HepG2 (cell line): Measurements from ENCODE around the gene ZBTB25. TPM values are rescaled to one million over a fixed set of nuclear protein-coding genes. Genes with fewer than 3 reads are reported as not detected.

Experiments
- ATAC-seq: fragments of 200-7000 bp; cut with Tn5 transposase; 3 replicates; pipeline ENCODE4 v1.9.1; 2020; ENCODE audit warnings: mild to moderate bottlenecking, moderate library complexity
- BruUV-seq: library from RNA; stranded (reverse); fragments of 400-500 nt; replicated peaks from 2 replicates; lab custom pipeline; 2021; lab: Mats Ljungman, UMichigan
- CTCF ChIA-PET: fragments of 300-600 bp; formaldehyde crosslinking; extraction: SDS; loops from one replicate; lab custom pipeline; 2021; ENCODE audit warnings: low total read pairs, inconsistent platforms, low intra/inter-chr PET ratio; lab: Yijun Ruan, JAX
- POLR2A ChIA-PET: fragments of 350-600 bp; sonication (Branson Sonifier 250); formaldehyde crosslinking; loops from one replicate; lab custom pipeline; 2020; ENCODE audit warnings: antibody characterized with exemption, inconsistent platforms; lab: Yijun Ruan, JAX
- DNase-seq: peaks from one replicate; pipeline ENCODE4 v3.0.0-alpha.2; 2015; ENCODE audit warnings: low spot score
- FAIRE-seq: peaks from 3 replicates; lab custom pipeline; 2011; peaks lifted over from hg19 to GRCh38; lab: Jason Lieb, UNC
- H2AFZ ChIP-seq: one replicate; pipeline ENCODE4 v1.6.1; 2011; ENCODE audit warnings: low read length, inconsistent platforms
- H3K27ac ChIP-seq: fragments of 300-600 bp; 3 replicates; pipeline ENCODE4 v1.8.0; 2011; ENCODE audit warnings: mixed run types, mild to moderate bottlenecking, mixed read lengths, low read length, inconsistent platforms; ENCODE audit not compliant: insufficient read depth; ENCODE audit errors: extremely low read length
- H3K27me3 ChIP-seq, 2 experiments: fragments of 200-600 bp in 1 of 2; 2 replicates in 1 of 2; 3 replicates in 1 of 2; pipeline versions ENCODE4 v1.6.0 to v1.8.0; 2011; ENCODE audit warnings: low read length in 2 of 2, mild to moderate bottlenecking in 2 of 2, moderate library complexity in 2 of 2, inconsistent platforms in 1 of 2; ENCODE audit not compliant: insufficient read depth in 2 of 2, control insufficient read depth in 1 of 2
- H3K36me3 ChIP-seq, 2 experiments: fragments of 200-600 bp in 1 of 2; replicated peaks in 1 of 2; 2 replicates in 1 of 2; 3 replicates in 1 of 2; pipeline versions ENCODE4 v1.5.1 to v1.8.0; 2011; ENCODE audit warnings: low read length in 2 of 2, inconsistent platforms in 1 of 2; ENCODE audit not compliant: insufficient read depth in 2 of 2, control insufficient read depth in 1 of 2
- H3K4me1 ChIP-seq: 2 replicates; pipeline ENCODE4 v1.5.1; 2012; ENCODE audit warnings: low read length, inconsistent platforms; ENCODE audit not compliant: insufficient read depth
- H3K4me2 ChIP-seq: 2 replicates; pipeline ENCODE4 v1.6.0; 2011; ENCODE audit warnings: low read depth, low read length, inconsistent platforms
- H3K4me3 ChIP-seq, 3 experiments: fragments of 200-600 bp in 1 of 3; sonication (generic), shearing (Covaris generic) in 1 of 3; replicated peaks in 1 of 3; 2 replicates each; pipeline ENCODE4 v1.5.1; 2011 to 2016; ENCODE audit warnings: low read length in 3 of 3, inconsistent platforms in 2 of 3, low read depth in 2 of 3, mild to moderate bottlenecking in 2 of 3, control low read depth in 1 of 3, mixed read lengths in 1 of 3; ENCODE audit not compliant: insufficient read depth in 1 of 3
- H3K79me2 ChIP-seq: one replicate; pipeline ENCODE4 v1.6.1; 2011; ENCODE audit warnings: low read length, inconsistent platforms; ENCODE audit not compliant: insufficient read depth
- H3K9ac ChIP-seq: 2 replicates; pipeline ENCODE4 v1.6.0; 2011; ENCODE audit warnings: mild to moderate bottlenecking, low read depth, low read length, inconsistent platforms; ENCODE audit not compliant: insufficient read depth
- H3K9me3 ChIP-seq: 2 replicates; pipeline ENCODE4 v1.5.1; 2012; ENCODE audit warnings: mild to moderate bottlenecking, low read length
- H4K20me1 ChIP-seq: 2 replicates; pipeline ENCODE4 v1.6.0; 2011; ENCODE audit warnings: inconsistent platforms, mild to moderate bottlenecking, low read length, moderate library complexity; ENCODE audit not compliant: insufficient read depth
- ETV5 ChIP-seq: IDR thresholded peaks from 2 replicates; pipeline ENCODE4 v1.6.1; 2018; ENCODE audit warnings: missing biosample characterization, missing genetic modification reagents, inconsistent platforms, borderline replicate concordance
- HMG20A ChIP-seq: IDR thresholded peaks from 2 replicates; pipeline ENCODE4 v1.6.1; 2016; ENCODE audit warnings: borderline replicate concordance
- HNRNPH1 ChIP-seq: fragments of 200-400 bp; formaldehyde crosslinking; optimal IDR thresholded peaks from 2 replicates; pipeline ENCODE3; 2017; ENCODE audit warnings: mild to moderate bottlenecking, low read depth, low read length
- IKZF1 ChIP-seq: fragments of 450-650 bp; IDR thresholded peaks from 2 replicates; pipeline ENCODE4 v1.7.1; 2016
- KDM4B ChIP-seq: sonication (generic); formaldehyde crosslinking; IDR thresholded peaks from 2 replicates; pipeline ENCODE4 v1.4.0; 2020; ENCODE audit warnings: missing genetic modification reagents
- KMT2A ChIP-seq: sonication (generic); formaldehyde crosslinking; IDR thresholded peaks from 2 replicates; pipeline ENCODE4 v1.4.0; 2020; ENCODE audit warnings: missing genetic modification reagents
- MAFK ChIP-seq, 2 experiments: IDR thresholded peaks in 1 of 2; conservative IDR thresholded peaks in 1 of 2; 2 replicates each; pipeline ENCODE4 v1.6.1; 2011; ENCODE audit warnings: improper control_type of control experiment in 2 of 2, low read length in 2 of 2
- NFATC3 ChIP-seq: sonication (generic); formaldehyde crosslinking; IDR thresholded peaks from 2 replicates; pipeline ENCODE4 v1.5.1; 2020; ENCODE audit warnings: mild to moderate bottlenecking, missing genetic modification reagents
- POLR2AphosphoS2 ChIP-seq: IDR thresholded peaks from 2 replicates; pipeline ENCODE4 v1.6.1; 2011; ENCODE audit warnings: low read depth, low read length, improper control_type of control experiment
- RCOR2 ChIP-seq: IDR thresholded peaks from 2 replicates; pipeline ENCODE4 v1.6.1; 2016; ENCODE audit warnings: missing biosample characterization, missing genetic modification reagents
- ZBTB42 ChIP-seq: sonication (generic); formaldehyde crosslinking; IDR thresholded peaks from 2 replicates; pipeline ENCODE4 v1.5.0; 2020; ENCODE audit warnings: mild to moderate bottlenecking, missing genetic modification reagents
- ZFP62 ChIP-seq: sonication (generic); formaldehyde crosslinking; IDR thresholded peaks from 2 replicates; pipeline ENCODE4 v1.4.0; 2020; ENCODE audit warnings: missing genetic modification reagents
- ZGPAT ChIP-seq: IDR thresholded peaks from 2 replicates; pipeline ENCODE4 v1.6.1; 2016; ENCODE audit warnings: mild to moderate bottlenecking
- ZNF24 ChIP-seq: fragments of 450-650 bp; IDR thresholded peaks from 2 replicates; pipeline ENCODE4 v1.6.1; 2017; ENCODE audit warnings: antibody characterized with exemption, mild to moderate bottlenecking
- ZNF343 ChIP-seq: sonication (generic); formaldehyde crosslinking; IDR thresholded peaks from 2 replicates; pipeline ENCODE4 v1.4.0; 2020; ENCODE audit warnings: mild to moderate bottlenecking, missing genetic modification reagents
- ZNF547 ChIP-seq: sonication (generic); formaldehyde crosslinking; IDR thresholded peaks from 2 replicates; pipeline ENCODE4 v1.5.1; 2020; ENCODE audit warnings: mild to moderate bottlenecking, missing genetic modification reagents
- ZNF670 ChIP-seq: sonication (generic); formaldehyde crosslinking; IDR thresholded peaks from 2 replicates; pipeline ENCODE4 v1.8.0; 2022; ENCODE audit warnings: mild to moderate bottlenecking, missing genetic modification reagents, borderline replicate concordance
- ZNF747 ChIP-seq: sonication (generic); formaldehyde crosslinking; IDR thresholded peaks from 2 replicates; pipeline ENCODE4 v1.8.1; 2023; ENCODE audit warnings: missing genetic modification reagents, mild to moderate bottlenecking, borderline replicate concordance
- ZNF83 ChIP-seq: sonication (generic); formaldehyde crosslinking; IDR thresholded peaks from 2 replicates; pipeline ENCODE4 v1.4.0; 2020; ENCODE audit warnings: missing genetic modification reagents, mild to moderate bottlenecking, borderline replicate concordance
- WGBS: methylation state at CpG from one replicate; pipeline ENCODE4 v1.1.6; 2017; ENCODE audit warnings: low lambda C conversion rate; 5-methylcytosine and 5-hydroxymethylcytosine counted together
- in situ Hi-C: cut with HindIII; loops from 2 replicates; pipeline ENCODE4 v1.10.0; 2017; ENCODE audit warnings: low pct_unique_long_range_greater_than_20kb; ENCODE audit not compliant: extremely low pct_ligation_motif_present
- intact Hi-C: fragments of 100-400 bp; cut with micrococcal nuclease; formaldehyde crosslinking; loops from one replicate; pipeline ENCODE4 v1.10.0; 2022; ENCODE audit not compliant: unreplicated experiment
- polyA plus RNA-seq, 8 experiments: library from polyadenylated mRNA; depleted of rRNA in 3 of 8; stranded (reverse) in 7 of 8; unstranded in 1 of 8; fragments of >200 nt; fragmentation: Illumina TruSeq in 4 of 8; extraction: Trizol in 4 of 8; gene quantifications; 2 replicates each; pipeline versions ENCODE4 v1.2.1 to v1.2.3, GENCODE V29; 2011 to 2016; ENCODE audit warnings: low read depth in 4 of 8, missing spikeins in 1 of 8, mixed read lengths in 1 of 8; ENCODE audit not compliant: insufficient read depth in 1 of 8
- total RNA-seq, 5 experiments: library from RNA; depleted of rRNA; stranded (reverse); fragments of >200 nt; fragmentation: Illumina TruSeq; extraction: Trizol; gene quantifications; 2 replicates each; pipeline ENCODE4 v1.2.3, GENCODE V29; 2016; ENCODE audit warnings: low read depth in 1 of 5
- TF ChIP-seq, protein P1 (sequence below): sonication (generic); formaldehyde crosslinking; IDR thresholded peaks from 2 replicates; pipeline ENCODE4 v1.8.0; 2022; ENCODE audit warnings: low read depth, missing genetic modification reagents

The ZBTB25 gene
- total and polyA plus RNA-seq, 2 of the 13 experiments (the other 11 are each of a cell fraction or from before 2014, with no cell fraction given): 3.5 to 7.6 TPM

GRCh38 chr14:64474698-64475097, 28.9 kb downstream of the ZBTB25 start:
- CTCF ChIA-PET: no interaction called here
- 63% methylated on average over 4 of the region's 4 CpGs for WGBS
- intact Hi-C loops: no loop called here

GRCh38 chr14:64474041-64474440, 29.6 kb downstream of the ZBTB25 start:
- Histone ChIP-seq H2AFZ (no peak overlapping the region), H3K27ac (no peak overlapping the region), H3K36me3 (no peaks in the 10 kb centered on the region; a peak in 1 of 5 replicates), H3K9me3 (no peaks in the 10 kb centered on the region), H3K4me2 (no peak overlapping the region), H4K20me1 (no peaks in the 10 kb centered on the region), H3K79me2 (no peaks in the 10 kb centered on the region), H3K4me3 (no peak overlapping the region), H3K9ac (no peak overlapping the region), H3K27me3 (no peaks in the 10 kb centered on the region), H3K4me1 (peaks cover 8% of the 10 kb centered on the region)
- WGBS: 82% methylated on average over 2 of the region's 2 CpGs
- in situ Hi-C loops: no loop called here
- DNase-seq: no peak
- no peak for TF ChIP-seq HNRNPH1
- no peak for TF ChIP-seq POLR2AphosphoS2
- TF ChIP-seq ZNF83 (CRISPR knock-in tag): no peak
- no peak for TF ChIP-seq ZFP62 (CRISPR knock-in tag)
- TF ChIP-seq ZNF24: no peak
- TF ChIP-seq ZNF343 (CRISPR knock-in tag): no peak
- no peak for TF ChIP-seq HMG20A
- no peak for TF ChIP-seq KMT2A (CRISPR knock-in tag)
- no peak for TF ChIP-seq IKZF1
- TF ChIP-seq ZGPAT (CRISPR knock-in tag): no peak
- TF ChIP-seq, protein P1, sequence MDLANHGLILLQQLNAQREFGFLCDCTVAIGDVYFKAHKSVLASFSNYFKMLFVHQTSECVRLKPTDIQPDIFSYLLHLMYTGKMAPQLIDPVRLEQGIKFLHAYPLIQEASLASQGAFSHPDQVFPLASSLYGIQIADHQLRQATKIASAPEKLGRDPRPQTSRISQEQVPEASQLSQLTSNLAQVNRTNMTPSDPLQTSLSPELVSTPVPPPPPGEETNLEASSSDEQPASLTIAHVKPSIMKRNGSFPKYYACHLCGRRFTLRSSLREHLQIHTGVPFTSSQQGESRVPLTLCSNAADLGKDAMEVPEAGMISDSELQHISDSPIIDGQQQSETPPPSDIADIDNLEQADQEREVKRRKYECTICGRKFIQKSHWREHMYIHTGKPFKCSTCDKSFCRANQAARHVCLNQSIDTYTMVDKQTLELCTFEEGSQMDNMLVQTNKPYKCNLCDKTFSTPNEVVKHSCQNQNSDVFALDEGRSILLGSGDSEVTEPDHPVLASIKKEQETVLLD: no peak
- no peak for TF ChIP-seq KDM4B
- TF ChIP-seq ZNF747 (CRISPR knock-in tag): no peak
- TF ChIP-seq MAFK (conservative IDR thresholded peaks at IDR 0.05 in 1 of 2, IDR thresholded peaks at IDR 0.05 in 1 of 2; ENCODE audit: low read length in 2 of 2): no peak
- TF ChIP-seq RCOR2 (CRISPR knock-in tag): no peak
- TF ChIP-seq ZNF670 (CRISPR knock-in tag): no peak
- TF ChIP-seq ZNF547 (CRISPR knock-in tag): no peak
- no peak for TF ChIP-seq ETV5
- FAIRE-seq: no peak
- CTCF ChIA-PET: no interaction called here
- intact Hi-C loops: no loop called here
- POLR2A ChIA-PET: no interaction called here
- BruUV-seq: no TSS peak
- ATAC-seq: no peak

More at GRCh38 chr14:64474698-64475097, 28.9 kb downstream of the ZBTB25 start:
- DNase-seq (no peak), FAIRE-seq (no peak), ATAC-seq (no peak)
- in situ Hi-C loops: loop anchor here (5.0 kb wide), 1 partner anchor 132 kb away; no protein-coding TSS in a partner anchor
- TF ChIP-seq ZBTB42 (CRISPR knock-in tag) (no peak), NFATC3 (no peak)
- no peak overlapping the region for H3K4me2 ChIP-seq
- H2AFZ ChIP-seq: no peak overlapping the region
- POLR2A ChIA-PET: no interaction called here
- H4K20me1 ChIP-seq: no peaks in the 10 kb centered on the region
- H3K27me3 ChIP-seq: no peaks in the 10 kb centered on the region
- H3K36me3 ChIP-seq: no peaks in the 10 kb centered on the region; a peak in 1 of 5 replicates
- H3K9ac ChIP-seq: no peak overlapping the region
- no peaks in the 10 kb centered on the region for H3K9me3 ChIP-seq
- H3K4me1 ChIP-seq: peaks cover 8% of the 10 kb centered on the region
- H3K27ac ChIP-seq: no peak overlapping the region
- H3K79me2 ChIP-seq: no peaks in the 10 kb centered on the region
- H3K4me3 ChIP-seq: no peak overlapping the region
- BruUV-seq: no TSS peak
